ENCODE data around the gene ATP5F1D. TPM values are rescaled to one million over a fixed set of nuclear protein-coding genes. Genes with fewer than 3 reads are reported as not detected.
A peak's percentile ranks its signal among the peaks of the same experiment; 100 is the strongest.

Gene ATP5F1D
- total and polyA plus RNA-seq, 2 of the 13 experiments (the other 11 are each of a cell fraction or from before 2014, with no cell fraction given), result 39.4 to 78.7 TPM

- TF ChIP-seq ZNF770 (CRISPR knock-in tag; IDR thresholded peaks at IDR 0.05) (no peak), ZFY (CRISPR knock-in tag; IDR thresholded peaks at IDR 0.05) (peak; percentile 75), ZNF3 (CRISPR knock-in tag; IDR thresholded peaks at IDR 0.05) (no peak), AKNA (CRISPR knock-in tag; IDR thresholded peaks at IDR 0.05; ENCODE audit: borderline replicate concordance) (no peak), ZNF350 (CRISPR knock-in tag; IDR thresholded peaks at IDR 0.05; ENCODE audit: borderline replicate concordance, low read depth) (no peak), ZNF570 (CRISPR knock-in tag; IDR thresholded peaks at IDR 0.05; ENCODE audit: borderline replicate concordance) (no peak), ZNF547 (CRISPR knock-in tag; IDR thresholded peaks at IDR 0.05) (no peak), NFRKB (IDR thresholded peaks at IDR 0.05) (no peak), TGIF2 (CRISPR knock-in tag; IDR thresholded peaks at IDR 0.05) (0 out of 2 replicates have a peak, but pooled peaks have one; percentile 39), SOX13 (IDR thresholded peaks at IDR 0.05) (0 out of 2 replicates have a peak, but pooled peaks have one; percentile 20), SOX13 (CRISPR knock-in tag; conservative IDR thresholded peaks at IDR 0.05 in 1 of 2, IDR thresholded peaks at IDR 0.05 in 1 of 2) (0 out of 4 replicates have a peak, but pooled peaks of 1 of the 2 experiments have one; percentile 5), KLF6 (CRISPR knock-in tag; IDR thresholded peaks at IDR 0.05) (peak; percentile 28; the same call in 1 of the 2 replicates), ZNF24 (IDR thresholded peaks at IDR 0.05) (no peak), CTCF (CRISPR knock-in tag; IDR thresholded peaks at IDR 0.05) (no peak), NR2F1 (CRISPR knock-in tag; IDR thresholded peaks at IDR 0.05) (no peak), SNAPC5 (CRISPR knock-in tag; IDR thresholded peaks at IDR 0.05; ENCODE audit: borderline replicate concordance) (no peak), MAZ (IDR thresholded peaks at IDR 0.05; ENCODE audit: borderline replicate concordance, low read depth, low read length) (peak; percentile 90; the same call in 1 of the 2 replicates), MAZ (CRISPR knock-in tag; IDR thresholded peaks at IDR 0.05; ENCODE audit: low read depth) (peak; percentile 88), MNT (IDR thresholded peaks at IDR 0.05) (peak; percentile 48; the same call in 1 of the 2 replicates), SIX1 (CRISPR knock-in tag; IDR thresholded peaks at IDR 0.05; ENCODE audit: borderline replicate concordance) (no peak)
Observed at GRCh38 chr19:1269065-1269477, 27.5 kb downstream of the ATP5F1D start, which contains the start of gene CIRBP (continued).

Data from HepG2 (cell line).